ENCODE results near the gene NAA35. TPM values are rescaled to one million over a fixed set of nuclear protein-coding genes. Genes with fewer than 3 reads are reported as not detected.

Gene NAA35
- total and polyA plus RNA-seq, 2 donors (not counting 3 experiments of a cell fraction or from before 2014, with no cell fraction given), result 7.9 to 22.5 TPM

- H3K36me3 ChIP-seq (ENCODE audit: control insufficient read depth in 2 of 2, extremely low read depth in 1 of 2, insufficient read depth in 2 of 2, low read length in 2 of 2), result no peaks in the 10 kb centered on the region
- no peaks in the 10 kb centered on the region for H3K27me3 ChIP-seq (ENCODE audit: control insufficient read depth in 2 of 2, insufficient read depth in 2 of 2, low read length in 2 of 2)
- no peaks in the 10 kb centered on the region for H3K9me1 ChIP-seq (replicated peaks; ENCODE audit: control insufficient read depth, extremely low read depth, insufficient read depth, low read length)
- no peaks in the 10 kb centered on the region for H4K20me1 ChIP-seq (replicated peaks; ENCODE audit: control insufficient read depth, extremely low read depth, insufficient read depth, low read length)
- H3K9me3 ChIP-seq (replicated peaks; ENCODE audit: control insufficient read depth, insufficient read depth, low read length), result no peaks in the 10 kb centered on the region
- no peak overlapping the region for H3K4me3 ChIP-seq (replicated peaks in 1 of 3; ENCODE audit: insufficient read depth in 1 of 3, low read depth in 1 of 3, low read length in 3 of 3)
- CTCF ChIA-PET, result no interaction called here
- H3K27ac ChIP-seq (ENCODE audit: insufficient read depth, low read depth, low read length), result no peak overlapping the region
- TF ChIP-seq FOS (IDR thresholded peaks at IDR 0.05; ENCODE audit: borderline replicate concordance, insufficient read depth, low read length), result no peak
- H3K79me2 ChIP-seq (ENCODE audit: control insufficient read depth, insufficient read depth, low read length), result no peaks in the 10 kb centered on the region
- no peak overlapping the region for H2AFZ ChIP-seq (ENCODE audit: low read depth, low read length)
- H3K4me1 ChIP-seq (ENCODE audit: control insufficient read depth, extremely low read depth, insufficient read depth, low read length), result no peaks in the 10 kb centered on the region
- H3K9ac ChIP-seq (replicated peaks; ENCODE audit: extremely low read depth, insufficient read depth, low read length), result no peak overlapping the region
- no peak overlapping the region for H3K4me2 ChIP-seq (ENCODE audit: insufficient read depth, low read length)
- intact Hi-C loops (cut with micrococcal nuclease), result no loop called here
- dilution Hi-C loops (cut with MboI; ENCODE audit: extremely low pct_ligation_motif_present, low sequenced_read_pairs), result no loop called here
- BruUV-seq (replicated peaks), result no TSS peak
- no peak for FAIRE-seq
- no peak for DNase-seq (ENCODE audit: low read depth, low spot score)
- POLR2A ChIA-PET, result no interaction called here
Measured at GRCh38 chr9:85892401-85892800, 48.5 kb upstream of the NAA35 start.

- dilution Hi-C loops (cut with MboI; ENCODE audit: extremely low pct_ligation_motif_present, low sequenced_read_pairs), result no loop called here
- POLR2A ChIA-PET, result no interaction called here
- Histone ChIP-seq H3K79me2 (ENCODE audit: control insufficient read depth, insufficient read depth, low read length) (no peaks in the 10 kb centered on the region), H3K36me3 (ENCODE audit: control insufficient read depth in 2 of 2, extremely low read depth in 1 of 2, insufficient read depth in 2 of 2, low read length in 2 of 2) (no peaks in the 10 kb centered on the region), H3K9me1 (replicated peaks; ENCODE audit: control insufficient read depth, extremely low read depth, insufficient read depth, low read length) (no peaks in the 10 kb centered on the region), H3K4me3 (replicated peaks in 1 of 3; ENCODE audit: insufficient read depth in 1 of 3, low read depth in 1 of 3, low read length in 3 of 3) (no peak overlapping the region), H4K20me1 (replicated peaks; ENCODE audit: control insufficient read depth, extremely low read depth, insufficient read depth, low read length) (no peaks in the 10 kb centered on the region), H3K9ac (replicated peaks; ENCODE audit: extremely low read depth, insufficient read depth, low read length) (no peak overlapping the region), H3K4me2 (ENCODE audit: insufficient read depth, low read length) (no peak overlapping the region), H3K4me1 (ENCODE audit: control insufficient read depth, extremely low read depth, insufficient read depth, low read length) (no peaks in the 10 kb centered on the region), H3K27me3 (ENCODE audit: control insufficient read depth in 2 of 2, insufficient read depth in 2 of 2, low read length in 2 of 2) (no peaks in the 10 kb centered on the region), H2AFZ (ENCODE audit: low read depth, low read length) (no peak overlapping the region), H3K9me3 (replicated peaks; ENCODE audit: control insufficient read depth, insufficient read depth, low read length) (no peaks in the 10 kb centered on the region), H3K27ac (ENCODE audit: insufficient read depth, low read depth, low read length) (no peak overlapping the region)
- no peak for DNase-seq (ENCODE audit: low read depth, low spot score)
- no peak for FAIRE-seq
- intact Hi-C loops (cut with micrococcal nuclease), result no loop called here
- BruUV-seq (replicated peaks), result no TSS peak
- TF ChIP-seq EZH2 (IDR thresholded peaks at IDR 0.05; ENCODE audit: borderline replicate concordance, low read depth, low read length, severe bottlenecking) (no peak), POLR2AphosphoS5 (IDR thresholded peaks at IDR 0.05; ENCODE audit: insufficient read depth, low read depth, low read length) (no peak)
- CTCF ChIA-PET, result interaction anchor here (0.6 kb wide), 1 partner anchor 93 kb away, joined by 3 read pairs; no protein-coding TSS in a partner anchor
Measured at GRCh38 chr9:85895685-85896084, 45.3 kb upstream of the NAA35 start.
